Panc1 (cell line): ENCODE results near the gene ITGBL1.
A peak's percentile ranks its signal among the peaks of the same experiment; 100 is the strongest.

Experiments
- CTCF ChIP-seq: fragments of 450-650 bp; IDR thresholded peaks from 2 replicates; pipeline ENCODE4 v1.5.1; 2017; ENCODE audit warnings: mild to moderate bottlenecking
- POLR2AphosphoS5 ChIP-seq: IDR thresholded peaks from 2 replicates; pipeline ENCODE4 v1.6.1; 2012; ENCODE audit warnings: mild to moderate bottlenecking, low read depth, low read length, moderate library complexity
- TCF7L2 ChIP-seq: IDR thresholded peaks from 2 replicates; pipeline ENCODE4 v1.6.1; 2011; ENCODE audit warnings: mild to moderate bottlenecking, low read depth, low read length, inconsistent platforms

- TF ChIP-seq CTCF (peak; percentile 46; the same call in 1 of the 2 replicates), POLR2AphosphoS5 (no peak), TCF7L2 (no peak)
These were observed 305.1 kb downstream of the ITGBL1 start for GRCh38 chr13:101757446-101758039.
